DMS53 (cell line): Measurements from ENCODE around the gene DNM3.
"Not testable (repeated sequence)": the region's sequence is repeated elsewhere in the genome, so short reads cannot be mapped to it uniquely, and the experiment has no call there.

Experiments used
- DNase-seq: peaks from one replicate; lab custom pipeline; 2025; lab: John Stamatoyannopoulos, UW

DNM3 gene

GRCh38 chr1:172363852-172364251 is 522.6 kb downstream of the DNM3 start:
- no peak for DNase-seq

- DNase-seq = not testable (repeated sequence)
Measured at GRCh38 chr1:172371646-172372045, 530.3 kb downstream of the DNM3 start.

- no peak for DNase-seq
Measured at GRCh38 chr1:172373864-172374263, 532.6 kb downstream of the DNM3 start.

GRCh38 chr1:172375211-172375631 is 533.9 kb downstream of the DNM3 start:
- DNase-seq = no peak

- no peak for DNase-seq
Measured at GRCh38 chr1:172376431-172376830, 535.1 kb downstream of the DNM3 start.

- no peak for DNase-seq
Measured at GRCh38 chr1:172377565-172377964, 536.3 kb downstream of the DNM3 start.

GRCh38 chr1:172378109-172378760 is 536.9 kb downstream of the DNM3 start:
- no peak for DNase-seq

GRCh38 chr1:172380441-172381244 is 539.3 kb downstream of the DNM3 start:
- peak; percentile 16 for DNase-seq

- no peak for DNase-seq
Measured at GRCh38 chr1:172381946-172382345, 540.6 kb downstream of the DNM3 start.

GRCh38 chr1:172382406-172382805 is 541.1 kb downstream of the DNM3 start:
- no peak for DNase-seq

- DNase-seq = no peak
Measured at GRCh38 chr1:172382990-172383389, 541.7 kb downstream of the DNM3 start.

GRCh38 chr1:172383536-172383935 is 542.2 kb downstream of the DNM3 start:
- DNase-seq = no peak

- DNase-seq = no peak
Measured at GRCh38 chr1:172384656-172385055, 543.4 kb downstream of the DNM3 start.

GRCh38 chr1:172386046-172386445 is 544.7 kb downstream of the DNM3 start:
- no peak for DNase-seq

- no peak for DNase-seq
Measured at GRCh38 chr1:172388490-172388889, 547.2 kb downstream of the DNM3 start.

- DNase-seq = no peak
Measured at GRCh38 chr1:172390301-172390682, 549.0 kb downstream of the DNM3 start.

GRCh38 chr1:172390683-172391551 is 549.6 kb downstream of the DNM3 start:
- no peak for DNase-seq

GRCh38 chr1:172391976-172392375 is 550.7 kb downstream of the DNM3 start:
- no peak for DNase-seq

GRCh38 chr1:172393354-172393753 is 552.1 kb downstream of the DNM3 start:
- DNase-seq = no peak

- peak; percentile 4 for DNase-seq
Measured at GRCh38 chr1:172394141-172394751, 552.9 kb downstream of the DNM3 start.

- no peak for DNase-seq
Measured at GRCh38 chr1:172394811-172395210, 553.5 kb downstream of the DNM3 start.

- DNase-seq = no peak
Measured at GRCh38 chr1:172395576-172395975, 554.3 kb downstream of the DNM3 start.
